ENCODE results near the gene CYGB.

CYGB gene

DNA sequence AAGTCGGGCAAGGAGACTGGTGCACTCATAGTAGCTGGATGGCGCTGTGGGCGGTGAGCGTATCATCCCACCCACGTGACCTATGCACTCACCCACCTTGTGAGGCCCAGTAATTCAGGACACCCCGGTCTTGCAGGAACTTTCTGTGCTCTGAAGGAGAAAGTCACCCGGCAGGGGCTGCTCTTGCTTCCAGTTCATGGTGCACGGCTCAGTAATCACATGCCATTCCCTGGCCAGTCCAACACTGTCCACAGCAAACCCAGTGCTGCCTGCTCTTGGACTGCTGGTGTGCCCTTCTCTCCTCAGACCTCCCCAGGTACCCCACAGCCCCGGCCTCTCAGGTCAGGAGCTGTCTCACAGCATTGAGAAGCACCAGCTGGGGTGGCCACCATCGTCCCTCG, 19.9 kb downstream of the CYGB start:
- no peak for TF ChIP-seq TAF1 (IDR thresholded peaks at IDR 0.05; ENCODE audit: borderline replicate concordance, insufficient read depth, low read length)
- no peak for TF ChIP-seq SIN3A (IDR thresholded peaks at IDR 0.05; ENCODE audit: borderline replicate concordance, insufficient read depth, low read length)
- no peak for TF ChIP-seq FOXP2 (optimal IDR thresholded peaks at IDR 0.05; ENCODE audit: borderline replicate concordance, extremely low read depth, extremely low read length, insufficient read depth)
- TF ChIP-seq, protein P1, sequence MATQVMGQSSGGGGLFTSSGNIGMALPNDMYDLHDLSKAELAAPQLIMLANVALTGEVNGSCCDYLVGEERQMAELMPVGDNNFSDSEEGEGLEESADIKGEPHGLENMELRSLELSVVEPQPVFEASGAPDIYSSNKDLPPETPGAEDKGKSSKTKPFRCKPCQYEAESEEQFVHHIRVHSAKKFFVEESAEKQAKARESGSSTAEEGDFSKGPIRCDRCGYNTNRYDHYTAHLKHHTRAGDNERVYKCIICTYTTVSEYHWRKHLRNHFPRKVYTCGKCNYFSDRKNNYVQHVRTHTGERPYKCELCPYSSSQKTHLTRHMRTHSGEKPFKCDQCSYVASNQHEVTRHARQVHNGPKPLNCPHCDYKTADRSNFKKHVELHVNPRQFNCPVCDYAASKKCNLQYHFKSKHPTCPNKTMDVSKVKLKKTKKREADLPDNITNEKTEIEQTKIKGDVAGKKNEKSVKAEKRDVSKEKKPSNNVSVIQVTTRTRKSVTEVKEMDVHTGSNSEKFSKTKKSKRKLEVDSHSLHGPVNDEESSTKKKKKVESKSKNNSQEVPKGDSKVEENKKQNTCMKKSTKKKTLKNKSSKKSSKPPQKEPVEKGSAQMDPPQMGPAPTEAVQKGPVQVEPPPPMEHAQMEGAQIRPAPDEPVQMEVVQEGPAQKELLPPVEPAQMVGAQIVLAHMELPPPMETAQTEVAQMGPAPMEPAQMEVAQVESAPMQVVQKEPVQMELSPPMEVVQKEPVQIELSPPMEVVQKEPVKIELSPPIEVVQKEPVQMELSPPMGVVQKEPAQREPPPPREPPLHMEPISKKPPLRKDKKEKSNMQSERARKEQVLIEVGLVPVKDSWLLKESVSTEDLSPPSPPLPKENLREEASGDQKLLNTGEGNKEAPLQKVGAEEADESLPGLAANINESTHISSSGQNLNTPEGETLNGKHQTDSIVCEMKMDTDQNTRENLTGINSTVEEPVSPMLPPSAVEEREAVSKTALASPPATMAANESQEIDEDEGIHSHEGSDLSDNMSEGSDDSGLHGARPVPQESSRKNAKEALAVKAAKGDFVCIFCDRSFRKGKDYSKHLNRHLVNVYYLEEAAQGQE (IDR thresholded peaks at IDR 0.05; ENCODE audit: insufficient read depth in 1 of 2, low read depth in 2 of 2, low read length in 2 of 2) = no peak
- TF ChIP-seq POLR2AphosphoS5 (IDR thresholded peaks at IDR 0.05; ENCODE audit: low read depth, low read length) = no peak

DNA sequence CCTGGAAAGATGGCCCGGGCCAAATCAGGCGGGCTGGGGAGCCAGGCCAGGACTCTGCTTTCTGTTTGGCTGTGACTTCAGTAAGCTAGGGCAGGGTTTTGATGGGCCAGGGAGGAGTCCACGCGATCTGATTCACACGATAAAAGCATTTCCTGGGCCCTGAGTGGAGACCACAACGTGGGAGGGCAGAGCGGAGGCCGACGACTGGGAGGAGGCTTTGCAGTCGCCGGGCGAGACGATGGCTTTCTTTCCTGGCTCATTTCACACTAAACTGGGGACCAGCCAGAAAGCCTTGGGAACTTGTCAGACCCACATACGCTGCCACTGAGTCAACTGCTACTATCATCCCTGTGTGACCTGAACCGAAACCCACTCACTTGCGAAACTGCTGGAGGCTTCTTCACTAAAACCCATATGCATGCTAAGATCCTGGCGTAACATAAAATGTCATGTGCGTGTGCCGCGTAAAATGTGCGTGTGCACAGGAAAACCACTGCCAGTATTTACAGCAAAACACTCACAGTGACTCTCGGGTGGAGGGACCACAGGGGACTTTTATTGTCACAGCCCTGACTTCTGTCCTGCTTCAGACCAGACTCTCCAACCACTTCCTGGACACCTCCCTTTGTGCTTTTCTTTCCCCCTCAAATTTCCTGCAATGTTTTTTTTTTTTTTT, 22.1 kb downstream of the CYGB start:
- no peak for TF ChIP-seq POLR2AphosphoS5 (IDR thresholded peaks at IDR 0.05; ENCODE audit: low read depth, low read length)
- TF ChIP-seq TAF1 (IDR thresholded peaks at IDR 0.05; ENCODE audit: borderline replicate concordance, insufficient read depth, low read length) = no peak
- TF ChIP-seq SIN3A (IDR thresholded peaks at IDR 0.05; ENCODE audit: borderline replicate concordance, insufficient read depth, low read length) = no peak
- TF ChIP-seq, protein P1 (IDR thresholded peaks at IDR 0.05; ENCODE audit: insufficient read depth in 1 of 2, low read depth in 2 of 2, low read length in 2 of 2) = no peak
- no peak for TF ChIP-seq FOXP2 (optimal IDR thresholded peaks at IDR 0.05; ENCODE audit: borderline replicate concordance, extremely low read depth, extremely low read length, insufficient read depth)

DNA sequence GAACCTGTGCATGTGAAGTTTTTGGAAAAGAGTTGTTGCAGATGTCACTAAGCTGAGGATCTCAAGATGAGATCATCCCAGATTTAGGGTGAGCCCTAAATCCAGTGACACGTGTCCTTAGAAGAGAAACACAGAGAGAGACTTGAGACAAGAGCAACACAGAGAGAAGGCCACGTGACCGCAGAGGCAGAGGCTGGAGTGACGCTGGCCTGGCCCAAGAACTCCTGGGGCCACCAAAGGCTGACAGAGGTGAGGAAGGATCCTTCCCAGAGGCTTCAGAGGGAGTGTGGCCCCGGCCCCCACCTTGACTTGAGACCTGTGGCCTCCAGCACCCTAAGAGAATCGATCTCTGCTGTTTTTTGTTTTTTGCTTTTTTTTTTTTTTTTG, 24.2 kb downstream of the CYGB start:
- TF ChIP-seq SIN3A (IDR thresholded peaks at IDR 0.05; ENCODE audit: borderline replicate concordance, insufficient read depth, low read length) (no peak), FOXP2 (optimal IDR thresholded peaks at IDR 0.05; ENCODE audit: borderline replicate concordance, extremely low read depth, extremely low read length, insufficient read depth) (no peak), TAF1 (IDR thresholded peaks at IDR 0.05; ENCODE audit: borderline replicate concordance, insufficient read depth, low read length) (no peak), POLR2AphosphoS5 (IDR thresholded peaks at IDR 0.05; ENCODE audit: low read depth, low read length) (no peak)
- TF ChIP-seq, protein P1 (IDR thresholded peaks at IDR 0.05; ENCODE audit: insufficient read depth in 1 of 2, low read depth in 2 of 2, low read length in 2 of 2) = no peak

DNA sequence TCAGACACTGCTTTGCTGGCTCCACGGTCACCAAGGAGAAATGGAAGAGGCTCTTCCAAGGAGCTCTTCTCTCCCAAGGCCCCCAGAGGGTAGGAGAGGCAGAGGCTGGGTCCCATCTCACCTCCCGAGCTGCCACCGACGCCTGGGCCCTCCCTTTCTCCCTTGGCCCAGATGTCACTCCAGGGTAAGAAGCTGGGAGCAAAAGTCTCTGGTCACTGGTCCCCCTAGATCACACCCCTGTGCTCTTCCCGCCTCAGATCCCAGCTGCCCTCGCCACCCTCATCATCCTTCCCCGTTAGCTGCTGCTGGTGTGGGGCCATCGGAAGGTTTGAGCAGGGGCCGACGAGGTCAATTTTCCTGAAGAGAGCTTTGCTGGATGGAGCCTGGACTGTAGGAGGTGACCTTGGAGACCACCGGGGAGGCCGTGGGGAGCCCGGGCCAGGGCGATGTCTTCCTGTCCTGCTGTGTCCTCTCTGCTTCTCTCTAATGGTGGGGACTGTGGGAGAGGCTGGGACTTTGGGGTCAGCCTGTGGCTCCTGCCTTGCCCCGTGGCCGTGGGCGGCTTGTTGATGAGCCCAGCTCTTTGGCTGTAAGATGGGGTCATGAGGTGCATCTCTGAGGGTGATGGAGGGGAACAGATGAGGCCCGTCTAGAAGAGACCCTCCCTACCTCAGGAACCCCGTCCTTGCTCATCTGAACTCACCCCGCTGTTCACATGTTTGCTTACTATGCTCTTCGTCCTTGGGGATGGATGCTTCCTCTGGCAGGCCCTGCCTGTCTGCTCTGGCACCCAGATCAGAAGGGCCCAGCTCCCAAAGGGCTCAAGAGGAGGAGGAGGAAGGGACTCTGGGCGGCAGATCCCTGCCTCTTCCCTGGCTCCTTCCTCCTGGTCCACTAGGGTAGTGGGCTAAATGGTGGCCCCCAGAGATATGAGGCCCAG, 24.9 kb downstream of the CYGB start:
- TF ChIP-seq TAF1 (IDR thresholded peaks at IDR 0.05; ENCODE audit: borderline replicate concordance, insufficient read depth, low read length) = no peak
- TF ChIP-seq FOXP2 (optimal IDR thresholded peaks at IDR 0.05; ENCODE audit: borderline replicate concordance, extremely low read depth, extremely low read length, insufficient read depth) = no peak
- TF ChIP-seq, protein P1 (IDR thresholded peaks at IDR 0.05; ENCODE audit: insufficient read depth in 1 of 2, low read depth in 2 of 2, low read length in 2 of 2) = no peak
- TF ChIP-seq SIN3A (IDR thresholded peaks at IDR 0.05; ENCODE audit: borderline replicate concordance, insufficient read depth, low read length) = no peak
- TF ChIP-seq POLR2AphosphoS5 (IDR thresholded peaks at IDR 0.05; ENCODE audit: low read depth, low read length) = no peak
